ENCODE data around the gene GIMD1. TPM values are rescaled to one million over a fixed set of nuclear protein-coding genes. Genes with fewer than 3 reads are reported as not detected.
A peak's percentile ranks its signal among the peaks of the same experiment; 100 is the strongest.

GIMD1 gene
- total RNA-seq, 1 donor from 2014 or later = not detected

GRCh38 chr4:106371161-106371560, 2.6 kb upstream of the GIMD1 start:
- no peaks in the 10 kb centered on the region for H3K9me3 Mint-ChIP-seq (ENCODE audit: unreplicated experiment)
- H3K4me3 Mint-ChIP-seq (ENCODE audit: unreplicated experiment) = no peak overlapping the region
- no peaks in the 10 kb centered on the region for H3K36me3 Mint-ChIP-seq (ENCODE audit: unreplicated experiment)
- no peak for DNase-seq
- H3K4me1 Mint-ChIP-seq (ENCODE audit: low read depth, unreplicated experiment) = no peaks in the 10 kb centered on the region
- TF ChIP-seq CTCF (IDR thresholded peaks at IDR 0.05; ENCODE audit: partially characterized antibody, unreplicated experiment) = no peak
- no peaks in the 10 kb centered on the region for H3K27me3 Mint-ChIP-seq (ENCODE audit: unreplicated experiment)
- H3K27ac Mint-ChIP-seq (ENCODE audit: unreplicated experiment) = no peak overlapping the region

- Mint-ChIP-seq H3K27ac (ENCODE audit: unreplicated experiment) (no peak overlapping the region), H3K9me3 (ENCODE audit: unreplicated experiment) (no peaks in the 10 kb centered on the region), H3K4me3 (ENCODE audit: unreplicated experiment) (no peak overlapping the region), H3K36me3 (ENCODE audit: unreplicated experiment) (no peaks in the 10 kb centered on the region), H3K4me1 (ENCODE audit: low read depth, unreplicated experiment) (peaks cover 5% of the 10 kb centered on the region), H3K27me3 (ENCODE audit: unreplicated experiment) (no peaks in the 10 kb centered on the region)
- DNase-seq = no peak
- TF ChIP-seq CTCF (IDR thresholded peaks at IDR 0.05; ENCODE audit: partially characterized antibody, unreplicated experiment) = no peak
Observed at GRCh38 chr4:106370214-106370613, 1.6 kb upstream of the GIMD1 start.

GRCh38 chr4:106369456-106370060, 980 bp upstream of the GIMD1 start:
- DNase-seq = no peak
- Mint-ChIP-seq H3K4me3 (ENCODE audit: unreplicated experiment) (no peak overlapping the region), H3K27ac (ENCODE audit: unreplicated experiment) (no peak overlapping the region), H3K4me1 (ENCODE audit: low read depth, unreplicated experiment) (peaks cover 8% of the 10 kb centered on the region), H3K36me3 (ENCODE audit: unreplicated experiment) (no peaks in the 10 kb centered on the region), H3K9me3 (ENCODE audit: unreplicated experiment) (no peaks in the 10 kb centered on the region), H3K27me3 (ENCODE audit: unreplicated experiment) (no peaks in the 10 kb centered on the region)
- TF ChIP-seq CTCF (IDR thresholded peaks at IDR 0.05; ENCODE audit: partially characterized antibody, unreplicated experiment) = peak; percentile 56

- no peaks in the 10 kb centered on the region for H3K36me3 Mint-ChIP-seq (ENCODE audit: unreplicated experiment)
- no peak for DNase-seq
- no peak overlapping the region for H3K27ac Mint-ChIP-seq (ENCODE audit: unreplicated experiment)
- no peak overlapping the region for H3K4me3 Mint-ChIP-seq (ENCODE audit: unreplicated experiment)
- H3K4me1 Mint-ChIP-seq (ENCODE audit: low read depth, unreplicated experiment) = peaks cover 15% of the 10 kb centered on the region
- H3K27me3 Mint-ChIP-seq (ENCODE audit: unreplicated experiment) = no peaks in the 10 kb centered on the region
- peaks cover 5% of the 10 kb centered on the region for H3K9me3 Mint-ChIP-seq (ENCODE audit: unreplicated experiment)
- TF ChIP-seq CTCF (IDR thresholded peaks at IDR 0.05; ENCODE audit: partially characterized antibody, unreplicated experiment) = no peak
Observed at GRCh38 chr4:106367072-106367471, 1.5 kb downstream of the GIMD1 start.

- DNase-seq = no peak
- Mint-ChIP-seq H3K27me3 (ENCODE audit: unreplicated experiment) (no peaks in the 10 kb centered on the region), H3K27ac (ENCODE audit: unreplicated experiment) (peak overlapping the region; percentile 49), H3K36me3 (ENCODE audit: unreplicated experiment) (no peaks in the 10 kb centered on the region), H3K4me1 (ENCODE audit: low read depth, unreplicated experiment) (peaks cover 17% of the 10 kb centered on the region), H3K4me3 (ENCODE audit: unreplicated experiment) (no peak overlapping the region), H3K9me3 (ENCODE audit: unreplicated experiment) (peaks cover 5% of the 10 kb centered on the region)
- TF ChIP-seq CTCF (IDR thresholded peaks at IDR 0.05; ENCODE audit: partially characterized antibody, unreplicated experiment) = no peak
Observed at GRCh38 chr4:106366026-106366425, 2.6 kb downstream of the GIMD1 start.

Measured in glutamatergic neuron (in vitro differentiated cells).